HCT116 (cell line): ENCODE data around the gene CDH4. TPM values are rescaled to one million over a fixed set of nuclear protein-coding genes. Genes with fewer than 3 reads are reported as not detected.

ENCODE experiments used
- ATAC-seq: fragments of 200-7000 bp; cut with Tn5 transposase; 2 replicates; pipeline ENCODE4 v1.9.1; 2020; ENCODE audit warnings: mild to moderate bottlenecking, moderate library complexity
- BruUV-seq: library from RNA; stranded (reverse); fragments of 400-500 nt; replicated peaks from 2 replicates; lab custom pipeline; 2021; lab: Mats Ljungman, UMichigan
- CTCF ChIA-PET: fragments of 300-600 bp; sonication (Branson Sonifier 250); formaldehyde crosslinking; loops from one replicate; lab custom pipeline; 2021; ENCODE audit warnings: antibody characterized with exemption; lab: Charles Lee
- POLR2A ChIA-PET: fragments of 300-600, 350-600 bp; sonication (Branson Sonifier 250); formaldehyde crosslinking; loops from one replicate; lab custom pipeline; 2021; ENCODE audit warnings: antibody characterized with exemption; lab: Charles Lee
- RAD21 ChIA-PET, 2 experiments: fragments of 300-600 bp; sonication (Branson Sonifier 250); formaldehyde crosslinking; loops; one replicate each; lab custom pipeline; 2023; ENCODE audit warnings: low total read pairs in 2 of 2; ENCODE audit not compliant: uncharacterized antibody in 2 of 2, unreplicated experiment in 2 of 2, low non-redundant PET in 1 of 2; lab: Charles Lee
- DNase-seq: peaks from one replicate; pipeline ENCODE4 v3.0.0-alpha.2; 2010; ENCODE audit warnings: low read depth, low spot score
- H2AFZ ChIP-seq: fragments of 200-600 bp; shearing (Covaris generic), sonication (generic); 2 replicates; pipeline ENCODE4 v1.6.1; 2017; ENCODE audit warnings: low read depth, mixed run types, mixed read lengths, antibody characterized with exemption, low read length; ENCODE audit not compliant: poor library complexity, severe bottlenecking
- H3K27ac ChIP-seq: 2 replicates; pipeline ENCODE4 v1.5.1; 2012; ENCODE audit warnings: low read depth, low read length
- H3K27me3 ChIP-seq: fragments of 200-600 bp; sonication (generic); 2 replicates; pipeline ENCODE4 v1.6.1; 2016; ENCODE audit warnings: mixed run types, low read length, mixed read lengths; ENCODE audit not compliant: insufficient read depth
- H3K36me3 ChIP-seq, 2 experiments: fragments of 200-500 bp in 1 of 2; fragments of 200-600 bp in 1 of 2; sonication (Bioruptor generic) in 1 of 2; sonication (generic) in 1 of 2; 2 replicates each; pipeline versions ENCODE4 v1.5.1 to v1.6.1; 2014 to 2016; ENCODE audit warnings: low read length in 2 of 2, inconsistent platforms in 1 of 2, mixed read lengths in 1 of 2, mixed run types in 1 of 2; ENCODE audit not compliant: insufficient read depth in 2 of 2, control insufficient read depth in 1 of 2
- H3K4me1 ChIP-seq, 2 experiments: fragments of 200-600 bp in 1 of 2; sonication (generic) in 1 of 2; 2 replicates each; pipeline versions ENCODE4 v1.5.1 to v1.6.1; 2012 to 2017; ENCODE audit warnings: low read length in 2 of 2, inconsistent platforms in 1 of 2, mild to moderate bottlenecking in 1 of 2, mixed read lengths in 1 of 2, mixed run types in 1 of 2, moderate library complexity in 1 of 2; ENCODE audit not compliant: insufficient read depth in 2 of 2, control insufficient read depth in 1 of 2
- H3K4me2 ChIP-seq: fragments of 200-600 bp; sonication (generic); 2 replicates; pipeline ENCODE4 v1.6.1; 2017; ENCODE audit warnings: mixed run types, low read length, mixed read lengths
- H3K4me3 ChIP-seq, 2 experiments: fragments of 200-600 bp in 1 of 2; sonication (generic) in 1 of 2; replicated peaks in 1 of 2; 2 replicates each; pipeline ENCODE4 v1.5.1; 2011 to 2016; ENCODE audit warnings: low read length in 2 of 2, control low read depth in 1 of 2, low read depth in 1 of 2, mild to moderate bottlenecking in 1 of 2, mixed read lengths in 1 of 2, mixed run types in 1 of 2
- H3K79me2 ChIP-seq: fragments of 200-600 bp; sonication (generic); 2 replicates; pipeline ENCODE4 v1.6.1; 2017; ENCODE audit warnings: mild to moderate bottlenecking, mixed run types, low read length, moderate library complexity, mixed read lengths; ENCODE audit not compliant: insufficient read depth
- H3K9ac ChIP-seq: fragments of 200-600 bp; sonication (generic); 2 replicates; pipeline ENCODE4 v1.6.1; 2016; ENCODE audit warnings: low read length, mixed read lengths
- H3K9me2 ChIP-seq: fragments of 200-600 bp; sonication (generic), shearing (Covaris generic); 2 replicates; pipeline ENCODE4 v1.6.1; 2017; ENCODE audit warnings: mixed run types, mild to moderate bottlenecking, moderate library complexity; ENCODE audit not compliant: insufficient read depth
- H3K9me3 ChIP-seq, 2 experiments: fragments of 200-500 bp in 1 of 2; fragments of 200-600 bp in 1 of 2; sonication (Bioruptor generic) in 1 of 2; sonication (generic) in 1 of 2; 2 replicates each; pipeline ENCODE4 v1.6.1; 2014 to 2017; ENCODE audit warnings: low read length in 2 of 2, mixed read lengths in 2 of 2, inconsistent platforms in 1 of 2, low read depth in 1 of 2, mild to moderate bottlenecking in 1 of 2, mixed run types in 1 of 2, moderate library complexity in 1 of 2; ENCODE audit not compliant: control insufficient read depth in 1 of 2, insufficient read depth in 1 of 2
- H4K20me1 ChIP-seq: fragments of 200-600 bp; sonication (generic), shearing (Covaris generic); 2 replicates; pipeline ENCODE4 v1.6.1; 2017; ENCODE audit warnings: mixed run types, mild to moderate bottlenecking, moderate library complexity; ENCODE audit not compliant: insufficient read depth
- CBX3 ChIP-seq: IDR thresholded peaks from 2 replicates; pipeline ENCODE4 v1.6.1; 2012; ENCODE audit warnings: low read depth
- CEBPB ChIP-seq: IDR thresholded peaks from 2 replicates; pipeline ENCODE4 v1.6.1; 2012; ENCODE audit warnings: low read depth
- EGR1 ChIP-seq: IDR thresholded peaks from 2 replicates; pipeline ENCODE4 v1.6.1; 2012; ENCODE audit warnings: low read depth
- JUND ChIP-seq: IDR thresholded peaks from 2 replicates; pipeline ENCODE4 v1.6.1; 2012
- POLR2A ChIP-seq: IDR thresholded peaks from 2 replicates; pipeline ENCODE4 v1.7.0; 2011; ENCODE audit warnings: borderline replicate concordance; ENCODE audit not compliant: insufficient read depth, insufficient read length; ENCODE audit errors: extremely low read depth
- SRF ChIP-seq: IDR thresholded peaks from 2 replicates; pipeline ENCODE4 v1.6.1; 2012; ENCODE audit warnings: low read depth
- intact Hi-C: fragments of 100-400 bp; cut with micrococcal nuclease; formaldehyde crosslinking; loops from 2 replicates; pipeline ENCODE4 v1.10.0; 2022
- total RNA-seq: library from RNA; stranded (reverse); gene quantifications from one replicate; pipeline ENCODE4 v1.2.1, GENCODE V29; 2021; ENCODE audit not compliant: unreplicated experiment
- TF ChIP-seq, protein P1 (sequence below): IDR thresholded peaks from 2 replicates; pipeline ENCODE4 v1.6.1; 2012
- TF ChIP-seq, protein P2 (sequence below): IDR thresholded peaks from 2 replicates; pipeline ENCODE4 v1.6.1; 2012
- TF ChIP-seq, protein P3 (sequence below): IDR thresholded peaks from 2 replicates; pipeline ENCODE4 v1.6.1; 2012; ENCODE audit warnings: low read depth

The CDH4 gene
- total RNA-seq, 1 experiment from 2014 or later: not detected

DNA sequence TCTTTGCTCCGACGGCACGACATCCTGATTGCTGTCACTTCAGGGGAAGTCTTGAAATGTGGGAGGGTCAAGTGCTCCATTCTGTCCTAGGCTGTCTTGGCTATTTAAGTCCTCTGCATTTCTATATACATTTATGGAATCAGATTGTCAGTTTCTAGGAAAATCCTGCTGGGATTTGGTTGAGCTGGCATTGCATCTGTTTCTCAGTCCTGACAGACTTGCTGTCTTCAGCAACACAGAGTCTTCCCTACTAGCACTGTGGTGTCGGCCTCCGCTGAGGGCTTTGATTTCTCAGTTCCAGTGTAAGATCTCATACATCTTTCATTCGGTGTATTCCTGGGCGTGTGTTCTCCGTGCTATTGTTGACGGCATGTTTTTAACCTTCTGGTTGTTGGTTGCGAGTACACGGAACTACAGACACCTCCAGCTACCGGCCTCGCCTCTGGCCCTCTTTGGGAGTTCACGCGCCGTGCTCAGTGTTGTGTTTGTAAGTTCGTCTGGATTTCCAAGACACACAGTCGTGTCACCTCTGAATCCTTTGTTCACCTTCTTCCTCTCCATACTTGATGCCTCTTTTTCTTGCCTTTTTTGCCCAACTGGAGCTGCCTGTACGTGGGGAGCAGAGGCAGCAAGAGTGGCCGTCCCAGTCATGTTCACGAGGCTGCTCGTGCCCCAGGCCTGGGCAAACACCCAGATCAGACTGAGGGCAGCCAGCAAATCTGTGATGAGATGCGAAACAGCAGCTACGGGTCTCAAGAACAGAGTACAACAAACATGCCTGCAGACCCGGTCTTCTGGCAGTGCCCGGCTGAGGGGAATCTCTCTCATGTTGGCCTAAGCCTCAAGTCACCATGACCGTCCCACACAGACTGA is 720.8 kb downstream of the CDH4 start:
- no peaks in the 10 kb centered on the region for H3K4me1 ChIP-seq
- H3K4me3 ChIP-seq: no peak overlapping the region
- no peaks in the 10 kb centered on the region for H3K9me2 ChIP-seq
- intact Hi-C loops: no loop called here
- H3K9ac ChIP-seq: no peak overlapping the region
- ChIA-PET POLR2A (no interaction called here), RAD21 (no interaction called here)
- no TSS peak for BruUV-seq
- no peaks in the 10 kb centered on the region for H4K20me1 ChIP-seq
- TF ChIP-seq POLR2A (no peak), CBX3 (no peak), JUND (no peak), EGR1 (no peak), SRF (no peak), CEBPB (no peak)
- TF ChIP-seq, protein P1, sequence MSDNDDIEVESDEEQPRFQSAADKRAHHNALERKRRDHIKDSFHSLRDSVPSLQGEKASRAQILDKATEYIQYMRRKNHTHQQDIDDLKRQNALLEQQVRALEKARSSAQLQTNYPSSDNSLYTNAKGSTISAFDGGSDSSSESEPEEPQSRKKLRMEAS: no peak
- TF ChIP-seq, protein P2, sequence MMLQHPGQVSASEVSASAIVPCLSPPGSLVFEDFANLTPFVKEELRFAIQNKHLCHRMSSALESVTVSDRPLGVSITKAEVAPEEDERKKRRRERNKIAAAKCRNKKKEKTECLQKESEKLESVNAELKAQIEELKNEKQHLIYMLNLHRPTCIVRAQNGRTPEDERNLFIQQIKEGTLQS: no peak
- TF ChIP-seq, protein P3, sequence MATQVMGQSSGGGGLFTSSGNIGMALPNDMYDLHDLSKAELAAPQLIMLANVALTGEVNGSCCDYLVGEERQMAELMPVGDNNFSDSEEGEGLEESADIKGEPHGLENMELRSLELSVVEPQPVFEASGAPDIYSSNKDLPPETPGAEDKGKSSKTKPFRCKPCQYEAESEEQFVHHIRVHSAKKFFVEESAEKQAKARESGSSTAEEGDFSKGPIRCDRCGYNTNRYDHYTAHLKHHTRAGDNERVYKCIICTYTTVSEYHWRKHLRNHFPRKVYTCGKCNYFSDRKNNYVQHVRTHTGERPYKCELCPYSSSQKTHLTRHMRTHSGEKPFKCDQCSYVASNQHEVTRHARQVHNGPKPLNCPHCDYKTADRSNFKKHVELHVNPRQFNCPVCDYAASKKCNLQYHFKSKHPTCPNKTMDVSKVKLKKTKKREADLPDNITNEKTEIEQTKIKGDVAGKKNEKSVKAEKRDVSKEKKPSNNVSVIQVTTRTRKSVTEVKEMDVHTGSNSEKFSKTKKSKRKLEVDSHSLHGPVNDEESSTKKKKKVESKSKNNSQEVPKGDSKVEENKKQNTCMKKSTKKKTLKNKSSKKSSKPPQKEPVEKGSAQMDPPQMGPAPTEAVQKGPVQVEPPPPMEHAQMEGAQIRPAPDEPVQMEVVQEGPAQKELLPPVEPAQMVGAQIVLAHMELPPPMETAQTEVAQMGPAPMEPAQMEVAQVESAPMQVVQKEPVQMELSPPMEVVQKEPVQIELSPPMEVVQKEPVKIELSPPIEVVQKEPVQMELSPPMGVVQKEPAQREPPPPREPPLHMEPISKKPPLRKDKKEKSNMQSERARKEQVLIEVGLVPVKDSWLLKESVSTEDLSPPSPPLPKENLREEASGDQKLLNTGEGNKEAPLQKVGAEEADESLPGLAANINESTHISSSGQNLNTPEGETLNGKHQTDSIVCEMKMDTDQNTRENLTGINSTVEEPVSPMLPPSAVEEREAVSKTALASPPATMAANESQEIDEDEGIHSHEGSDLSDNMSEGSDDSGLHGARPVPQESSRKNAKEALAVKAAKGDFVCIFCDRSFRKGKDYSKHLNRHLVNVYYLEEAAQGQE: no peak
- TF ChIP-seq, all 23 proteins: peak for 0
- H3K27ac ChIP-seq: no peak overlapping the region
- no peaks in the 10 kb centered on the region for H3K27me3 ChIP-seq
- ATAC-seq (no peak), DNase-seq (no peak)
- H2AFZ ChIP-seq: no peak overlapping the region
- H3K4me2 ChIP-seq: no peak overlapping the region
- peaks cover 0 to 8% of the 10 kb centered on the region in 2 experiments; a peak in 2 of 4 replicates for H3K36me3 ChIP-seq
- H3K9me3 ChIP-seq: no peaks in the 10 kb centered on the region
- CTCF ChIA-PET: no interaction called here
- H3K79me2 ChIP-seq: no peaks in the 10 kb centered on the region; the same call in 1 of the 2 replicates
